ENCODE measurements around the gene C11orf86. TPM values are rescaled to one million over a fixed set of nuclear protein-coding genes. Genes with fewer than 3 reads are reported as not detected.

C11orf86 gene
- total and polyA plus RNA-seq, 2 of the 8 experiments (the other 6 are each of a cell fraction or from before 2014, with no cell fraction given), result 0.91 to 0.97 TPM

GRCh38 chr11:66962801-66963200, 12.3 kb upstream of the C11orf86 start:
- H3K79me2 ChIP-seq (ENCODE audit: control insufficient read depth in 1 of 2, insufficient read depth in 2 of 2, low read length in 2 of 2), result no peaks in the 10 kb centered on the region
- H2BK15ac ChIP-seq (ENCODE audit: low read length), result no peak overlapping the region
- H3K4me2 ChIP-seq (ENCODE audit: insufficient read depth in 1 of 2, low read depth in 2 of 2, low read length in 2 of 2), result no peak overlapping the region
- peaks cover 0 to 7% (median 4%) of the 10 kb centered on the region in 4 experiments; a peak in 5 of 7 replicates for H3K4me1 ChIP-seq (replicated peaks in 1 of 4; ENCODE audit: control insufficient read depth in 3 of 4, insufficient read depth in 4 of 4, low read length in 3 of 4)
- POLR2A ChIA-PET (ENCODE audit: partially characterized antibody), result interaction anchor here (1.1 kb wide), 1 partner anchor 59 kb away, joined by 4 read pairs; no protein-coding TSS in a partner anchor
- peaks cover 5% of the 10 kb centered on the region for H3K23me2 ChIP-seq (ENCODE audit: low read depth, low read length)
- no peak for TF ChIP-seq CEBPB (IDR thresholded peaks at IDR 0.05; ENCODE audit: low read depth, low read length)
- no peak for TF ChIP-seq RFX5 (IDR thresholded peaks at IDR 0.05; ENCODE audit: borderline replicate concordance, low read depth, low read length)
- TF ChIP-seq GTF2F1 (IDR thresholded peaks at IDR 0.05; ENCODE audit: borderline replicate concordance, low read depth, low read length), result no peak
- TF ChIP-seq BCL11A (IDR thresholded peaks at IDR 0.05; ENCODE audit: low read depth in 2 of 2, low read length in 2 of 2), result no peak
- TF ChIP-seq SIN3A (conservative IDR thresholded peaks at IDR 0.05 in 1 of 2, IDR thresholded peaks at IDR 0.05 in 1 of 2; ENCODE audit: low read depth in 1 of 2, low read length in 2 of 2), result no peak
- H4K91ac ChIP-seq (replicated peaks; ENCODE audit: insufficient read length, low read length), result no peak overlapping the region
- H2BK5ac ChIP-seq (ENCODE audit: low read depth, low read length), result no peak overlapping the region
- H4K8ac ChIP-seq (ENCODE audit: extremely low read depth, insufficient read depth, low read length), result no peak overlapping the region
- H3K18ac ChIP-seq (ENCODE audit: extremely low read depth, low read length), result no peak overlapping the region
- H2BK20ac ChIP-seq (ENCODE audit: low read length), result no peak overlapping the region
- H4K5ac ChIP-seq (ENCODE audit: insufficient read length, low read depth, low read length), result no peak overlapping the region
- WGBS, 2 experiments (ENCODE audit: extremely low coverage in 1 of 2, insufficient coverage in 1 of 2, insufficient read length in 1 of 2, insufficient replicate concordance in 2 of 2, low coverage in 1 of 2, low lambda C conversion rate in 2 of 2, missing lambda C conversion rate in 1 of 2), result 84% methylated on average over 5 of the region's 5 CpGs; no CpG with 5 or more reads in 1 of the 2 experiments
- H3K4me3 ChIP-seq (ENCODE audit: extremely low read depth in 1 of 4, insufficient read depth in 2 of 4, low read depth in 3 of 4, low read length in 4 of 4), result no peak overlapping the region
- H3K23ac ChIP-seq (ENCODE audit: insufficient read length), result no peak overlapping the region
- no peak overlapping the region for H3K27ac ChIP-seq (ENCODE audit: low read depth, low read length)
- no peaks in the 10 kb centered on the region for H3K9me3 ChIP-seq (ENCODE audit: insufficient read depth in 2 of 2, low read depth in 1 of 2, low read length in 1 of 2)
- DNase-seq (ENCODE audit: low read depth in 1 of 2, low spot score in 2 of 2) (no peak), FAIRE-seq (no peak)
- H2BK12ac ChIP-seq (ENCODE audit: low read depth, low read length), result no peak overlapping the region
- no peak overlapping the region for H3K56ac ChIP-seq (replicated peaks; ENCODE audit: insufficient read length, low read depth, low read length)
- peaks cover 0 to 6% (median 4%) of the 10 kb centered on the region in 4 experiments; a peak in 4 of 7 replicates for H3K27me3 ChIP-seq (replicated peaks in 1 of 4; ENCODE audit: control insufficient read depth in 3 of 4, extremely low read depth in 1 of 4, insufficient read depth in 3 of 4, low read length in 3 of 4)
- no peak overlapping the region for H2BK120ac ChIP-seq (replicated peaks; ENCODE audit: low read depth, low read length)
- CTCF ChIA-PET (ENCODE audit: partially characterized antibody), result interaction anchor here (0.6 to 3.4 kb wide), 6 partner anchors 10 to 90 kb away, joined by 3 to 14 read pairs (median 4); partner anchors contain the start of gene C11orf86
- H4K20me1 ChIP-seq (replicated peaks in 1 of 2; ENCODE audit: control insufficient read depth in 1 of 2, insufficient read depth in 2 of 2, low read length in 2 of 2), result no peaks in the 10 kb centered on the region
- no peak overlapping the region for H2AFZ ChIP-seq (ENCODE audit: low read length)
- H3K36me3 ChIP-seq (ENCODE audit: control insufficient read depth in 2 of 4, insufficient read depth in 4 of 4, low read length in 3 of 4), result no peaks in the 10 kb centered on the region
- no peak overlapping the region for H3K14ac ChIP-seq (ENCODE audit: insufficient read length)
- H3K4ac ChIP-seq (replicated peaks; ENCODE audit: insufficient read length, low read depth, low read length), result no peak overlapping the region
- H3K9ac ChIP-seq (replicated peaks in 1 of 4; ENCODE audit: extremely low read depth in 1 of 4, low read depth in 3 of 4, low read length in 3 of 4), result no peak overlapping the region
- H2AK5ac ChIP-seq (ENCODE audit: low read depth, low read length), result no peak overlapping the region
- H3K79me1 ChIP-seq (ENCODE audit: low read depth, low read length), result no peaks in the 10 kb centered on the region
